ENCODE data around the gene PNPO. TPM values are rescaled to one million over a fixed set of nuclear protein-coding genes. Genes with fewer than 3 reads are reported as not detected.
"Not testable (repeated sequence)": the region's sequence is repeated elsewhere in the genome, so short reads cannot be mapped to it uniquely, and the experiment has no call there.

Gene PNPO
- polyA plus RNA-seq, 4 donors: 21.0 to 22.6 (median 21.6) TPM

- DNase-seq (ENCODE audit: low read depth in 4 of 4, low spot score in 2 of 4): no peak
Measured at GRCh38 chr17:47917581-47917980, 23.8 kb upstream of the PNPO start.

DNA sequence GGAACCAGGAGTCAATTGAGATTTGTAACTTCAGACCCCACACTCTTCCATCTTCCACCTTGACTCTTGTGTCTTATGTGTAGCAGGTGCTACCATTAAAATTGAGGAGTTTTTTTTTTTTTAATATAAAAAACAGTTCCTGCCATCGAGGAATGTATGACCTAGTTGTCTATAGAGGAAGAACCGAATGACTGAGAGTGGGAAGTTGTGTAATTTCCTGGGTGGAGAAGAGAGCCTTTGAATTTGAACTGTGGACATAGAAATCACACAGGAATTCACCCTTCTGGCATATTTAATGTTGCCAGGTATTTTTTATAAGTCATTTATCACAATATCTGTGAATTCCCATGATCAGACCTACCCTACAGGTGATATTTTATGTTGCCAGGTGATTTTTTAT, 23.4 kb upstream of the PNPO start:
- no peak for DNase-seq (ENCODE audit: low read depth in 4 of 4, low spot score in 2 of 4)

DNA sequence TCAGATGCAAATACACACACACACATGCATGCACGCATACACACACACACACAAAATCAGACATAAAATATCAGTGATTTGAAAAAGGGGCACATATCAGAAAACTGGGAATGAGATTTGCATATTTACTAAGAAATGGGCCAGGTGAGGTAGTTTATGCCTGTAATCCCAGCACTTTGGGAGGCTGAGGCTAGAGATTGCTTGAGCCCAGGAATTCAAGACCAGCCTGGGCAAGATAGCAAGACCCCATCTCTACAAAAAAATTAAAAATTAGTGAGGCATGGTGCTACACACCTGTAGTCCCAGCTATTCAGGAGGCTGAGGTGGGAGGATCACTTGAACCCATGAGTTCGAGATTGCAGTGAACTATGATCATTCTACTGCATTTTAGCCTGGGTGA, 22.4 kb upstream of the PNPO start:
- DNase-seq (ENCODE audit: low read depth in 4 of 4, low spot score in 2 of 4): no peak

DNA sequence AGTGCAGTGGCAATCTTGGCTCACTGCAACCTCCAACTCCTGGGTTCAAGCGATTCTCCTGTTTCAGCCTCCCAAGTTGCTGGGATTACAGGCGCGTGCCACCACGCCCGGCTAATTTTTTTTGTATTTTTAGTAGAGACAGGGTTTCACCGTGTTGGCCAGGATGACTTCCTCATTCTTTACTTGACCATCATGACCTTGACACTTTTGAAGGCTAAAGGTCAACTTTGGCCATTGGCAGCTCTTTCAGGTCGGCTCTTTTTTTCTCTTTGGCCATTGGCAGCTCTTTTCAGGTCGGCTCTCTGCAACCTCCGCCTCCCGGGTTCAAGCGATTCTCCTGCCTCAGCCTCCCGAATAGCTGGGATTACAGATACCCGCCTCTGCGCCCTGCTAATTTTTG, 21.5 kb upstream of the PNPO start:
- DNase-seq (ENCODE audit: low read depth in 4 of 4, low spot score in 2 of 4): not testable (repeated sequence)

DNA sequence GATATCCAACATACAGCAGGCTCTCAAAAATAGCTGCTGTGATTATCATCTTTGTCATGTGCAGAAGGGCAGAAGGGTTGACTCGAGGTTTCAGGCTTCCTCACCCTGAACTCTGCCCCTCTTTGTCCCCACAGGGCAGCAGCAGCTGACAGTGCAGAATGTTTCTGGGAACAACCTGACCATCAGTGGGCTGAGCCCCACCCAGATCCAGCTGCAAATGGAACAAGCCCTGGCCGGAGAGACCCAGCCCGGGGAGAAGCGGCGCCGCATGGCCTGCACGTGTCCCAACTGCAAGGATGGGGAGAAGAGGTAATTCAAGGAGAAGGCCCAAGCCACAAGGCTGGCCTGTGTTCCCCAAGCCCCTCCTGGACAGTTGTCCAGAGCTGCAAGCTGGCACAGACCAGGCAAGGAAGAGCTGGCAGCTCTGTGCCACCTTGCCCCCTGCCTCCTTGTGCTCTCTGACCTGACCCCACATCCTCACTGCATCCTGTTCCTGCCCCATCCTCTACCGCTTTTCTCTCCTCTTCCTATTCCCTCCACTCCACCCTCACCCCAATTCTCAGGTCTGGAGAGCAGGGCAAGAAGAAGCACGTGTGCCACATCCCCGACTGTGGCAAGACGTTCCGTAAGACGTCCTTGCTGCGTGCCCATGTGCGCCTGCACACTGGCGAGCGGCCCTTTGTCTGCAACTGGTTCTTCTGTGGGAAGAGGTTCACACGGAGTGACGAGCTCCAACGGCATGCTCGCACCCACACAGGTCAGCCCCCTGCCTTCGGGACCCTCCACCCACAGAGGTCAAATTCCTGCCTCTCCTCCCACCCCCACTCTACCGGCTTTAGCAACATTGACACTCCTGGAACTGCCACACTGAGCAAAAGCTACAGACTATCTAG, 16.3 kb upstream of the PNPO start:
- no peak for DNase-seq (ENCODE audit: low read depth in 4 of 4, low spot score in 2 of 4)

DNA sequence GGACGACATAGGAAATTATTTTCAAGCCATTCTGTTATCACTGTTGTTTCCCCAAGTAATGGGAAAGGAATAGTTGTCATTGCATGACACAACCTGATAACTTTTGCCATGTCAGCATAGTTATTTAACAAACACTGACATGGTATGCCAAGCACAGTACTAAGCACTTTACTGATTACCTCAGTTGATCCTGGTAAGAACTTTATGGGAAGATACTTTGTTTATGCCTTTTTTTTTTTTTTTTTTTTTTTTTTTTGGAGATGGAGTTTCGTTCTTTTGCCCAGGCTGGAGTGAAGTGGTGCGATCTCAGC, 15.7 kb upstream of the PNPO start:
- DNase-seq (ENCODE audit: low read depth in 4 of 4, low spot score in 2 of 4): no peak

GRCh38 chr17:47927821-47928400, 13.5 kb upstream of the PNPO start:
- DNase-seq (ENCODE audit: low read depth in 4 of 4, low spot score in 2 of 4): no peak

DNA sequence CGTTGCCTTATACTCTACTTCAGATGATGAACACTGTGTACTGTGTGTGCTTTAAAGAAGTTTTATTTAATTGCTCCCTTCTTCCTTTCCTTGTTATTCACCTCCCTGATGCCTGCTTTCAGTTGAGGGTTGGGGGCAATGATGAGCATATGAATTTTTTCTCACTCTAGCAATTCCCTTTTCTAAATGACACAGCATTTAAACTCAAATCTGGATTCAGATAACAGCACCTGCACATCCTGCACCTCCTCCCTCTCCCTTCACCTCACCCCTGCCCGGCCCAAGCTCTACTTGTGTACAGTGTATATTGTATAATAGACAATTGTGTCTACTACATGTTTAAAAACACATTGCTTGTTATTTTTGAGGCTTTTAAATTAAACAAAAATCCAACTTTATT, 13.0 kb upstream of the PNPO start:
- no peak for DNase-seq (ENCODE audit: low read depth in 4 of 4, low spot score in 2 of 4)

DNA sequence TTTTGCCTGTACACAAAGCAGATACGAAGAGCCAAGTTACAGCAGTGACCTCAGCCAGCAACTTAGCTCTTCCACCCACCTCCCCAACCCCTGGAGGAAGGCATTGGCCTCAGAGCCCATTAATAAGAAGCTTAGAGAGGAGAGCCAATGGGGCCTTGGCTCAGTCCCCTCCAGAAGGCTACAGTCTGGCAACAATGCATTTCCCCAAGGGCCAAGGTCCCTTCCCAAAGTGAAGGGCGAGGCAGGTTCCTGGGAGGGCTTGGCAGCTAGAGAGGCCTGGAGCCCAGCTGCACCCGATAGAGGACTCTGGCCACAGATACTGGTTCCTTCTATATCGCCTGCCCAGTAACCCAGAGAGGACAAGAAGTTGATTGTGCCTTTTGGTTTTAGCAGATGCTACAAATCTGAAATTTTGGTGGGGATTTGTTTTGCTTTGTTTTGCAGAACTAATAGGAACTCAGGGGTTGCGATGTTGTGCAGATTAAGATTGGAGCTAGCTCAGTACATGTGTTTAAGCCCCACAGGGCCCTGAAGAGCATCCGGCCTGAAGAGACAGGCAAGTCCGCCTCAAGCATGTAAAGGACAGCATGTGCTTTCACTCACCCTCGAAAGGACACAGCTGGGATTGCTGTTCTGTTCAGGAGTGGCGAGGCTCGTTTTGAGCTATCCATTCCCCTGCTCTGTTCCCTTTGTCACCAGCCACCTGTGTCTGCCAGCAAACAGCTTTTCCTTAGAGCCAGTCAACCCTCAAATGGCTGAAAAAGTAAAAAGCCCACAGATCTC, 12.0 kb upstream of the PNPO start:
- no peak for DNase-seq (ENCODE audit: low read depth in 4 of 4, low spot score in 2 of 4)

DNA sequence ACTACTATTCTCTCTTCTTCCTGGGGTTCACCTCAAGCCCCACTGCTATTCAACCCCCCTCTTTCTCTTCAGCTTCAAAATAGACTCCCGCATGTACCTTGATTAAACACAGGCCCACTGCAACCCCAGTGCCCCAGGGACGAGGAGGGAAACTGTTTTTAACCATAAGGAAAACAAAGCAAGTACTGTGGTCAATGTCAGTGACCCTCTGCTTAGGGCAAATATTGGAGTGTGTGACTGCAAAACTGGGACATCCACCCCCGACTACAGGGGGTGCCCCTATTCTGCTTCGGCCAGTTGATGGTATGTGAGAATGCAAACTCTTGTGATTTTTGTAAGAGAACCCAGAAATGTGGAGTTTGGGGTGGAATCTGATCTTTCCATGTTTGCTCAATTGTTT, 9.5 kb upstream of the PNPO start:
- no peak for DNase-seq (ENCODE audit: low read depth in 4 of 4, low spot score in 2 of 4)

DNA sequence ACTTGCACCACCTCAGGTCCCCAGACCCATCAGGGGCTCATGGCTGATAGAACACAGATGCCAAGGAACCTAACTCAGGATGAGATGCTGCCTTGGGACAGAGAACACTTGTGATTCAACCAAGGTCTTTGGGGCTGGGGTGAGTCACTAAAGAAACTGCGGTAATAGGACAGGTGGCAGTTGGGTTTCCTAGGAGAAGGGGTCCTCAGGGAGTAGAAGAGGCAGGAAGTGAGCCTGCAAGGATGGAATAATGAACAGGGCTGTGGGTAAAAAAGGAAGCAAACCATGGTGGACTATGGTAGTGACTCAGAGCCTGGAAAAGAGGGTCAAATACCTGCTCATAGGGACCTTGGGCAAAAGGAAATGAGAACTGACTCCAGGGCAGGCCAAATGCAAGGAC, 6.5 kb upstream of the PNPO start:
- no peak for DNase-seq (ENCODE audit: low read depth in 4 of 4, low spot score in 2 of 4)

GRCh38 chr17:47935468-47935867, 5.9 kb upstream of the PNPO start:
- DNase-seq (ENCODE audit: low read depth in 4 of 4, low spot score in 2 of 4): not testable (repeated sequence)

GRCh38 chr17:47935961-47936360, 5.4 kb upstream of the PNPO start:
- no peak for DNase-seq (ENCODE audit: low read depth in 4 of 4, low spot score in 2 of 4)

DNA sequence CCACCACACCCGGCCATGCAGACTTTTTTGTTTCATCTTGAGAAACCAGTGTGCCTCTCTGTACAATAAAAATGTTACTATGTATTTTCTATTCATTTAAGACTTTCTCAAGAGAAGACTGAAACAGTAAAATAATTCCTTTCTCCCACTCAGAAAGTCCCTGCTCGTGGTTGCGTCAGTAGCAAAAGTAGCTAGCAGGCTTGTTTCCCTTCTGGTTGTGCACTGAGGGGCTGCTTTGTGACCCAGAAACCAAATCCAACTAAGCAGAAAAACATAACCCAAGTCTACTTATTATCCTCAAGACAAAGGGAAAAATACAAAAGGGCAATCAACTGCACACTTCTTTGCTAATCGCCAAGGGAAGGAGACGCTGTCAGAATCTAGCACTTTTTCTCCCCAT, 3.4 kb upstream of the PNPO start:
- no peak for DNase-seq (ENCODE audit: low read depth in 4 of 4, low spot score in 2 of 4)

- no peak for DNase-seq (ENCODE audit: low read depth in 4 of 4, low spot score in 2 of 4)
Measured at GRCh38 chr17:47942096-47942510, 732 bp downstream of the PNPO start.

- DNase-seq (ENCODE audit: low read depth in 4 of 4, low spot score in 2 of 4): no peak
Measured at GRCh38 chr17:47942568-47942967, 1.2 kb downstream of the PNPO start.

DNA sequence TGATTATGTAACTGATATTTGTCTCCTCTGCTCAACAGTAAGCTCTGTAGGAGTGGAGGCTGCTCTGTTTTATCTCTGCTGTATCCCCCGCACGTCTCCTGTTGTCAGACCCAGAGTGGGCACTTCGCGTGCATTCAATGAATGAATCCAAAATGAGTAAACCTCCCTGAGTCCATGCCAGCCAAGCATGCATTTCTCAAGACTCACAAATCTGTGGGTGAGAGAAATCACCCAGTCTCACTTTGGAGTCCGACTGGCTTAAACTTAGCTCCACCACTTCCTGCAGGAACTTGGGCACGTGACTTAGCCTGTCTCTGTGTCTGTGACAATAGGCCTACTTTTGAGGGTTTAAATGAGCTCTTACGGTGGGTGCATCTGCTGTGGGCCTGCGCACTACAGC, 3.7 kb downstream of the PNPO start:
- DNase-seq (ENCODE audit: low read depth in 4 of 4, low spot score in 2 of 4): no peak

DNA sequence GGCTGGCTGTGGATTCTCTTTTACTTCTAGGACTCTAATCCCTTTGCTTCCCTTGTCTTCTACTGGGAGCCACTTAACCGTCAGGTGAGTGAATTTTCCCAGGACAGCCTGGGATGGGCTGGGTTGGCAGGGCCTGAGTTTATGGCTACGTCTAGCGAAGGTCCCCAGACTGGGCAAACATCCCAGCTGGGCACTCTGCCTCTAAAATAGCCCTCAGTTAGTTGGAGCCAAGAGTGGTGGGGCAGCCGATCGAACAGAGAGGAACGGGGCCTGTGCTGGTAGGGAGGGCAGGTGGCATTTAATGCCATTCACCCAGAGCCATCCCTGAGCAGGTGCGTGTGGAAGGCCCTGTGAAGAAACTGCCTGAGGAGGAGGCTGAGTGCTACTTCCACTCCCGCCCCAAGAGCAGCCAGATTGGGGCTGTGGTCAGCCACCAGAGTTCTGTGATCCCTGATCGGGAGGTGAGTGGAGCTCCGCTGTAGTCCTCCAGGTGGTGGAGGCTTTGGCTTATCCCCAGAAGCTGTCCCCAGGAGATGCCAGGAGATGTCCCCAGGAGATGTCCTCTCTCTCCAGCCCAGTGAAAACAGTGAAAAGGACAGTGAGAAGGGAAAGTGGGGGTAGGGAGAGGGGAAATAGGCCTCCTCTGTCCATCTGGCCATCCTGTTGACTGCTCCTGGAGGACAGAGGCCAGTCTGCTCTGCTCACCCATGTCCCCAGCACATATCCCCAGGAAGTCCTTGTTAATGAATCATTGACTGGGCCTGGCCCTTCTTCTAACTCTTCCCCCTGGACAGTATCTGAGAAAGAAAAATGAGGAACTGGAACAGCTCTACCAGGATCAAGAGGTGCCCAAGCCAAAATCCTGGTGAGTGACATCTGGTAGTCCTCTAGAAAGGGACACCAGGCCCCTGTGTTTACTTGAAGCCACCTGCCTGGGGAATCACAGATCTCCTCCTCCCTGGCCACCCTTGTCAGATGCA, 4.4 kb downstream of the PNPO start:
- DNase-seq (ENCODE audit: low read depth in 4 of 4, low spot score in 2 of 4): no peak

- no peak for DNase-seq (ENCODE audit: low read depth in 4 of 4, low spot score in 2 of 4)
Measured at GRCh38 chr17:47946516-47946915, 5.1 kb downstream of the PNPO start.

DNA sequence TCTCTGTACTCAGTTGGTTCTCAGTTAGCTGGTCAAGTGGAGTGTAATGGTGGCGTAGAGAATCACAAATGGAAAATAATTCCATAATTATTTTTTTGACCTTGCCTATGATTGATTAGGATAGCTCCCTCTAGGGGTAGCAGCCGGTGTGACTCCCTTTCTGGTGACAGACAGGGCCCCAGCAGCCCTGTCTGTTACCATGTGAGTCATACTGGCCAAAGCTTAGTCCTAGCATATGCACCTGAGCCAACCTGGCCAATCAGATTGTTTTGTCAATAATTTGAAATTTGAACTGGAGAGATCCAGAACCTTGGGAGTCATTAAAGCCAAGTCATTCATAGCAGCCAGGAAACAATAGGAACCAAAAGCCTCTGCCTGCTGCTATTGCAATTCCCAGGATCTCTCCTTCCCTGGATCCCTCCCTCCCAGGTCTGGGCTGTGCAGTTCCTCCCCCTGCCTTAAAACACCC, 5.6 kb downstream of the PNPO start:
- no peak for DNase-seq (ENCODE audit: low read depth in 4 of 4, low spot score in 2 of 4)
